IMR-90 (cell line): ENCODE data around the gene CALR3. TPM values are rescaled to one million over a fixed set of nuclear protein-coding genes. Genes with fewer than 3 reads are reported as not detected.

ENCODE experiments used
- ATAC-seq: fragments of 200-7000 bp; cut with Tn5 transposase; 2 replicates; pipeline ENCODE4 v1.9.1; 2020; ENCODE audit warnings: low read depth, mild to moderate bottlenecking, moderate library complexity
- BruUV-seq: library from RNA; stranded (reverse); fragments of 400-500 nt; replicated peaks from 2 replicates; lab custom pipeline; 2021; lab: Mats Ljungman, UMichigan
- CTCF ChIA-PET: fragments of 300-600 bp; formaldehyde crosslinking; extraction: SDS; loops from one replicate; lab custom pipeline; 2021; ENCODE audit warnings: antibody characterized with exemption; lab: Yijun Ruan, JAX
- POLR2A ChIA-PET: fragments of 300-600 bp; sonication (Branson Sonifier 250); formaldehyde crosslinking; loops from one replicate; lab custom pipeline; 2022; ENCODE audit warnings: antibody characterized with exemption; ENCODE audit not compliant: unreplicated experiment; lab: Charles Lee
- DNase-seq: peaks from one replicate; pipeline ENCODE4 v3.0.0; 2013
- H2AFZ ChIP-seq: replicated peaks from 2 replicates; pipeline ENCODE3; 2013; ENCODE audit warnings: low read length, mild to moderate bottlenecking; ENCODE audit not compliant: poor library complexity
- H2AK5ac ChIP-seq: 2 replicates; pipeline ENCODE4 v1.6.1; 2013; ENCODE audit warnings: low read depth, low read length, inconsistent platforms
- H2AK9ac ChIP-seq: replicated peaks from 2 replicates; pipeline ENCODE3; 2013; ENCODE audit warnings: mild to moderate bottlenecking, low read depth, low read length, moderate library complexity; ENCODE audit not compliant: poor library complexity
- H2BK120ac ChIP-seq: 2 replicates; pipeline ENCODE4 v1.6.1; 2013; ENCODE audit warnings: low read depth, low read length, inconsistent platforms
- H2BK15ac ChIP-seq: 3 replicates; pipeline ENCODE4 v1.6.1; 2013; ENCODE audit warnings: low read depth, low read length, inconsistent platforms
- H2BK20ac ChIP-seq: 2 replicates; pipeline ENCODE4 v1.6.1; 2013; ENCODE audit warnings: low read depth, mild to moderate bottlenecking, inconsistent platforms, low read length, moderate library complexity
- H2BK5ac ChIP-seq: 2 replicates; pipeline ENCODE4 v1.6.1; 2013; ENCODE audit warnings: mild to moderate bottlenecking, low read depth, low read length, inconsistent platforms; ENCODE audit not compliant: poor library complexity, severe bottlenecking
- H3K14ac ChIP-seq: replicated peaks from 2 replicates; pipeline ENCODE4 v1.6.1; 2013; ENCODE audit warnings: low read depth, low read length, inconsistent platforms
- H3K18ac ChIP-seq: 2 replicates; pipeline ENCODE4 v1.6.1; 2013; ENCODE audit warnings: low read depth, low read length, control low read depth
- H3K23ac ChIP-seq: 2 replicates; pipeline ENCODE4 v1.6.1; 2013; ENCODE audit warnings: low read depth, low read length, inconsistent platforms
- H3K27ac ChIP-seq: 2 replicates; pipeline ENCODE4 v1.5.1; 2013; ENCODE audit warnings: mild to moderate bottlenecking, control low read depth, low read length; ENCODE audit not compliant: insufficient read depth
- H3K27me3 ChIP-seq: 2 replicates; pipeline ENCODE4 v1.6.1; 2013; ENCODE audit warnings: low read length; ENCODE audit not compliant: control insufficient read depth, insufficient read depth
- H3K36me3 ChIP-seq: 2 replicates; pipeline ENCODE4 v1.6.1; 2013; ENCODE audit warnings: low read length, mixed read lengths; ENCODE audit not compliant: control insufficient read depth, insufficient read depth
- H3K4ac ChIP-seq: 2 replicates; pipeline ENCODE4 v1.6.1; 2013; ENCODE audit warnings: low read depth, low read length, inconsistent platforms
- H3K4me1 ChIP-seq: 2 replicates; pipeline ENCODE4 v1.6.1; 2013; ENCODE audit warnings: low read length, mixed read lengths; ENCODE audit not compliant: control insufficient read depth, insufficient read depth
- H3K4me2 ChIP-seq: 2 replicates; pipeline ENCODE4 v1.6.1; 2013; ENCODE audit warnings: low read depth, mild to moderate bottlenecking, control low read depth, low read length, moderate library complexity
- H3K4me3 ChIP-seq: 2 replicates; pipeline ENCODE4 v1.5.1; 2013; ENCODE audit warnings: low read depth, mild to moderate bottlenecking, control low read depth, low read length, moderate library complexity; ENCODE audit not compliant: insufficient read depth
- H3K56ac ChIP-seq: 2 replicates; pipeline ENCODE4 v1.6.1; 2013; ENCODE audit warnings: low read length, inconsistent platforms; ENCODE audit not compliant: insufficient read depth; ENCODE audit errors: extremely low read depth
- H3K79me1 ChIP-seq, 2 experiments: 2 replicates each; pipeline ENCODE4 v1.6.1; 2013; ENCODE audit warnings: low read length in 2 of 2, inconsistent platforms in 1 of 2, low read depth in 1 of 2
- H3K9ac ChIP-seq: 2 replicates; pipeline ENCODE4 v1.6.1; 2013; ENCODE audit warnings: low read depth, low read length, control low read depth
- H3K9me1 ChIP-seq: 2 replicates; pipeline ENCODE4 v1.6.1; 2013; ENCODE audit warnings: low read length, inconsistent platforms; ENCODE audit not compliant: insufficient read depth
- H3K9me3 ChIP-seq: 2 replicates; pipeline ENCODE4 v1.6.1; 2013; ENCODE audit warnings: low read length; ENCODE audit not compliant: control insufficient read depth, insufficient read depth
- H4K20me1 ChIP-seq: 2 replicates; pipeline ENCODE4 v1.6.1; 2013; ENCODE audit warnings: low read length, inconsistent platforms; ENCODE audit not compliant: insufficient read depth
- H4K5ac ChIP-seq: 2 replicates; pipeline ENCODE4 v1.6.1; 2013; ENCODE audit warnings: mild to moderate bottlenecking, low read depth, low read length, control low read depth
- H4K8ac ChIP-seq, 2 experiments: 2 replicates each; pipeline ENCODE4 v1.6.1; 2013; ENCODE audit warnings: low read depth in 2 of 2, low read length in 2 of 2, control low read depth in 1 of 2, inconsistent platforms in 1 of 2
- H4K91ac ChIP-seq: 2 replicates; pipeline ENCODE4 v1.6.1; 2013; ENCODE audit warnings: low read depth, low read length, inconsistent platforms; ENCODE audit not compliant: insufficient read depth
- BHLHE40 ChIP-seq: fragments of 150-350 bp; IDR thresholded peaks from 2 replicates; pipeline ENCODE4 v1.6.1; 2016; ENCODE audit warnings: mild to moderate bottlenecking, low read depth, low read length
- CEBPB ChIP-seq: IDR thresholded peaks from 2 replicates; pipeline ENCODE4 v1.6.1; 2012; ENCODE audit warnings: low read depth, low read length, improper control_type of control experiment
- CHD1 ChIP-seq: IDR thresholded peaks from 2 replicates; pipeline ENCODE4 v1.6.1; 2012; ENCODE audit warnings: low read depth, low read length, improper control_type of control experiment
- FOS ChIP-seq: fragments of 150-350 bp; IDR thresholded peaks from 2 replicates; pipeline ENCODE4 v1.6.1; 2016; ENCODE audit warnings: low read depth, low read length
- MAFK ChIP-seq: IDR thresholded peaks from 2 replicates; pipeline ENCODE4 v1.6.1; 2012; ENCODE audit warnings: low read depth, low read length, improper control_type of control experiment
- MAZ ChIP-seq: IDR thresholded peaks from 2 replicates; pipeline ENCODE4 v1.6.1; 2012; ENCODE audit warnings: low read depth, mild to moderate bottlenecking, low read length, improper control_type of control experiment, moderate library complexity, borderline replicate concordance
- MXI1 ChIP-seq: IDR thresholded peaks from 2 replicates; pipeline ENCODE4 v1.6.1; 2012; ENCODE audit warnings: low read depth, mild to moderate bottlenecking, low read length, moderate library complexity, borderline replicate concordance
- NFE2L2 ChIP-seq: fragments of 150-350 bp; IDR thresholded peaks from 2 replicates; pipeline ENCODE4 v1.6.1; 2016; ENCODE audit warnings: low read depth, mild to moderate bottlenecking, low read length
- POLR2A ChIP-seq: IDR thresholded peaks from 2 replicates; pipeline ENCODE4 v1.6.1; 2012; ENCODE audit warnings: mild to moderate bottlenecking, low read depth, low read length
- RAD21 ChIP-seq: IDR thresholded peaks from 2 replicates; pipeline ENCODE4 v1.6.1; 2012; ENCODE audit warnings: low read length, improper control_type of control experiment
- RCOR1 ChIP-seq: IDR thresholded peaks from 2 replicates; pipeline ENCODE4 v1.6.1; 2012; ENCODE audit warnings: mild to moderate bottlenecking, low read length, improper control_type of control experiment; ENCODE audit not compliant: insufficient replicate concordance
- RFX5 ChIP-seq: IDR thresholded peaks from 2 replicates; pipeline ENCODE4 v1.8.0; 2012; ENCODE audit warnings: low read depth, mild to moderate bottlenecking, low read length, moderate library complexity
- SMC3 ChIP-seq: fragments of 150-350 bp; IDR thresholded peaks from 2 replicates; pipeline ENCODE4 v1.6.1; 2016; ENCODE audit warnings: low read depth, mild to moderate bottlenecking, antibody characterized with exemption, low read length, moderate library complexity
- WGBS, 2 experiments: methylation state at CpG; one replicate each; pipeline versions ENCODE4 v1.1.5 to v1.1.7; 2013; ENCODE audit warnings: missing lambda C conversion rate in 2 of 2; ENCODE audit not compliant: insufficient read length in 1 of 2; ENCODE audit errors: extremely low coverage in 2 of 2; 5-methylcytosine and 5-hydroxymethylcytosine counted together
- dilution Hi-C: fragments of 300-500 bp; cut with HindIII; formaldehyde crosslinking; loops from one replicate; pipeline ENCODE4 v1.14.3; 2018; ENCODE audit warnings: low sequenced_read_pairs; ENCODE audit not compliant: unreplicated experiment
- in situ Hi-C: fragments of 300-500 bp; cut with MboI; formaldehyde crosslinking; loops from 3 replicates; pipeline ENCODE4 v1.14.3; 2019; ENCODE audit warnings: low sequenced_read_pairs, inconsistent platforms, mixed read lengths
- intact Hi-C: fragments of 100-400 bp; cut with micrococcal nuclease; formaldehyde crosslinking; loops from 2 replicates; pipeline ENCODE4 v1.10.0; 2022
- polyA plus RNA-seq, 3 experiments: library from polyadenylated mRNA; depleted of rRNA; stranded (reverse); fragments of >200 nt; gene quantifications; 2 replicates each; pipeline ENCODE4 v1.2.3, GENCODE V29; 2012; ENCODE audit warnings: low replicate concordance in 1 of 3
- total RNA-seq: library from RNA; depleted of rRNA; stranded (reverse); fragments of >200 nt; gene quantifications from 2 replicates; pipeline ENCODE4 v1.2.3, GENCODE V29; 2012
- TF ChIP-seq, protein P1 (sequence below): fragments of 150-350 bp; IDR thresholded peaks from 2 replicates; pipeline ENCODE4 v1.6.1; 2016; ENCODE audit warnings: low read depth, mild to moderate bottlenecking, low read length, moderate library complexity, borderline replicate concordance
- TF ChIP-seq, protein P2 (sequence below): fragments of 150-350 bp; IDR thresholded peaks from 2 replicates; pipeline ENCODE4 v1.6.1; 2017; ENCODE audit warnings: mild to moderate bottlenecking, antibody characterized with exemption, low read length, low read depth
- TF ChIP-seq, protein P3 (sequence below): conservative IDR thresholded peaks from 2 replicates; pipeline ENCODE4 v1.5.1; 2012; ENCODE audit warnings: mild to moderate bottlenecking, low read depth, low read length, improper control_type of control experiment

Gene CALR3
- total and polyA plus RNA-seq, 2 of the 4 experiments (the other 2 are of a cell fraction): not detected

DNA sequence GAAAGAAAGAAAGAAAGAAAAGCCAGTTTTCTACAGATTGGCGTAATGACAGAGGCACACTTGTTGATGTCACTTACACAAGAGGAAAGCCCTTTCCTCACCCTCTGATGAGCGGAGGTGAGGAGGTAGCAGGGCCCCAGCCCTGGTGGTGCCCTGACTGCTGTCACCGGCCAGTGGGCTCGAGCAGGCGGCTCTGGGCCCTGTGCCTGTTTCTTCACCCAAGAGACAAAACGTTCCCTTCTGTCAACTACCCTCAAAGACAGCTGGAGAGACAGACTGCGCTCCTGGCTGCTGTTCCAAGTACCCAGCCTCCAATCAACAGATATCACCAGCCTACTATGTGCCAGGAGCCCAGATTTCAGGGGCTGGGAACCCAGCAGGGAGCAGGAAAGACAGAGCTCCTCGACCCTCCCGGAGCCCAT lies 34.3 kb downstream of the CALR3 start:
- Histone ChIP-seq H3K14ac (no peak overlapping the region), H3K27me3 (no peaks in the 10 kb centered on the region), H2BK5ac (no peak overlapping the region), H4K91ac (no peak overlapping the region), H3K27ac (no peak overlapping the region), H3K9ac (no peak overlapping the region), H3K4me2 (no peak overlapping the region), H2AK9ac (no peak overlapping the region), H3K36me3 (no peaks in the 10 kb centered on the region), H2BK15ac (no peak overlapping the region), H3K23ac (no peak overlapping the region), H3K9me1 (peaks cover 45% of the 10 kb centered on the region), H2BK20ac (no peak overlapping the region), H3K4ac (no peak overlapping the region), H3K9me3 (no peaks in the 10 kb centered on the region), H3K56ac (no peak overlapping the region), H4K8ac (no peak overlapping the region), H4K20me1 (peaks cover 91% of the 10 kb centered on the region), H3K79me1 (peaks cover 59 to 95% of the 10 kb centered on the region in 2 experiments), H3K4me1 (peaks cover 27% of the 10 kb centered on the region), H2AK5ac (no peak overlapping the region), H2BK120ac (no peak overlapping the region), H3K18ac (no peak overlapping the region), H4K5ac (no peak overlapping the region), H2AFZ (no peak overlapping the region), H3K4me3 (no peak overlapping the region)
- ATAC-seq (no peak), DNase-seq (no peak)
- dilution Hi-C loops (no loop called here), intact Hi-C loops (no loop called here), in situ Hi-C loops (no loop called here)
- TF ChIP-seq CHD1 (no peak), CEBPB (no peak), MXI1 (no peak), RAD21 (no peak), RCOR1 (no peak), NFE2L2 (no peak), FOS (no peak), MAZ (no peak), POLR2A (no peak), MAFK (no peak), RFX5 (no peak), BHLHE40 (no peak), SMC3 (no peak)
- TF ChIP-seq, protein P1, sequence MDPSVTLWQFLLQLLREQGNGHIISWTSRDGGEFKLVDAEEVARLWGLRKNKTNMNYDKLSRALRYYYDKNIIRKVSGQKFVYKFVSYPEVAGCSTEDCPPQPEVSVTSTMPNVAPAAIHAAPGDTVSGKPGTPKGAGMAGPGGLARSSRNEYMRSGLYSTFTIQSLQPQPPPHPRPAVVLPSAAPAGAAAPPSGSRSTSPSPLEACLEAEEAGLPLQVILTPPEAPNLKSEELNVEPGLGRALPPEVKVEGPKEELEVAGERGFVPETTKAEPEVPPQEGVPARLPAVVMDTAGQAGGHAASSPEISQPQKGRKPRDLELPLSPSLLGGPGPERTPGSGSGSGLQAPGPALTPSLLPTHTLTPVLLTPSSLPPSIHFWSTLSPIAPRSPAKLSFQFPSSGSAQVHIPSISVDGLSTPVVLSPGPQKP: no peak
- TF ChIP-seq, protein P2, sequence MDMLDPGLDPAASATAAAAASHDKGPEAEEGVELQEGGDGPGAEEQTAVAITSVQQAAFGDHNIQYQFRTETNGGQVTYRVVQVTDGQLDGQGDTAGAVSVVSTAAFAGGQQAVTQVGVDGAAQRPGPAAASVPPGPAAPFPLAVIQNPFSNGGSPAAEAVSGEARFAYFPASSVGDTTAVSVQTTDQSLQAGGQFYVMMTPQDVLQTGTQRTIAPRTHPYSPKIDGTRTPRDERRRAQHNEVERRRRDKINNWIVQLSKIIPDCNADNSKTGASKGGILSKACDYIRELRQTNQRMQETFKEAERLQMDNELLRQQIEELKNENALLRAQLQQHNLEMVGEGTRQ: no peak
- TF ChIP-seq, protein P3, sequence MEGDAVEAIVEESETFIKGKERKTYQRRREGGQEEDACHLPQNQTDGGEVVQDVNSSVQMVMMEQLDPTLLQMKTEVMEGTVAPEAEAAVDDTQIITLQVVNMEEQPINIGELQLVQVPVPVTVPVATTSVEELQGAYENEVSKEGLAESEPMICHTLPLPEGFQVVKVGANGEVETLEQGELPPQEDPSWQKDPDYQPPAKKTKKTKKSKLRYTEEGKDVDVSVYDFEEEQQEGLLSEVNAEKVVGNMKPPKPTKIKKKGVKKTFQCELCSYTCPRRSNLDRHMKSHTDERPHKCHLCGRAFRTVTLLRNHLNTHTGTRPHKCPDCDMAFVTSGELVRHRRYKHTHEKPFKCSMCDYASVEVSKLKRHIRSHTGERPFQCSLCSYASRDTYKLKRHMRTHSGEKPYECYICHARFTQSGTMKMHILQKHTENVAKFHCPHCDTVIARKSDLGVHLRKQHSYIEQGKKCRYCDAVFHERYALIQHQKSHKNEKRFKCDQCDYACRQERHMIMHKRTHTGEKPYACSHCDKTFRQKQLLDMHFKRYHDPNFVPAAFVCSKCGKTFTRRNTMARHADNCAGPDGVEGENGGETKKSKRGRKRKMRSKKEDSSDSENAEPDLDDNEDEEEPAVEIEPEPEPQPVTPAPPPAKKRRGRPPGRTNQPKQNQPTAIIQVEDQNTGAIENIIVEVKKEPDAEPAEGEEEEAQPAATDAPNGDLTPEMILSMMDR: no peak
- no TSS peak for BruUV-seq
- POLR2A ChIA-PET: no interaction called here
- WGBS, 2 experiments: 70% methylated on average over 4 of the region's 9 CpGs; no CpG with 5 or more reads in 1 of the 2 experiments
- CTCF ChIA-PET: no interaction called here
